ENCODE results near the gene LMNTD2. TPM values are rescaled to one million over a fixed set of nuclear protein-coding genes. Genes with fewer than 3 reads are reported as not detected.

LMNTD2 gene
- total RNA-seq, 1 experiment from 2014 or later, result 6.1 TPM

DNA sequence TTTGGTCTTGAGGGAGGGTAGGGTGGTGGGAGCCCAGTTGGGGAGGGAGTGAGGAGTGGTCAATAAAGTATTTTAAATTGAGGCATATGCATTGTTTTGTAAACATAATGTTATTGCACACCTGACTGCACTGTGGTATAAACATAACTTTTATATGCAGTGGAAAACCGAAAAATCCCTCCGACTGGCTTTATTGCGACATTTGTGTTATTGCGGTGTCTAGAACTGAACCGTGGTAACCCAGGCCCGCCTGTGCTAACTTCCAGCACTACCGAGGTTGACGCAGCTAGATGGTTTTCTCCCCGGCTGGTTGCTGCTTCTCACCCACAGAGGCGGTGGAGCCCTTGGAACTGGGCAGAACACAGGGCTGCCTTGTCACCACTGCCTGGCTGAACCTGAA lies 45.9 kb downstream of the LMNTD2 start:
- intact Hi-C loops (cut with micrococcal nuclease), result loop anchor here (5.0 kb wide), 1 partner anchor 122 kb away; the partner anchor contains the start of gene PKP3
- CTCF ChIA-PET, result interaction anchor here (0.7 kb wide), 2 partner anchors 104 to 280 kb away, joined by 3 read pairs; no protein-coding TSS in a partner anchor

DNA sequence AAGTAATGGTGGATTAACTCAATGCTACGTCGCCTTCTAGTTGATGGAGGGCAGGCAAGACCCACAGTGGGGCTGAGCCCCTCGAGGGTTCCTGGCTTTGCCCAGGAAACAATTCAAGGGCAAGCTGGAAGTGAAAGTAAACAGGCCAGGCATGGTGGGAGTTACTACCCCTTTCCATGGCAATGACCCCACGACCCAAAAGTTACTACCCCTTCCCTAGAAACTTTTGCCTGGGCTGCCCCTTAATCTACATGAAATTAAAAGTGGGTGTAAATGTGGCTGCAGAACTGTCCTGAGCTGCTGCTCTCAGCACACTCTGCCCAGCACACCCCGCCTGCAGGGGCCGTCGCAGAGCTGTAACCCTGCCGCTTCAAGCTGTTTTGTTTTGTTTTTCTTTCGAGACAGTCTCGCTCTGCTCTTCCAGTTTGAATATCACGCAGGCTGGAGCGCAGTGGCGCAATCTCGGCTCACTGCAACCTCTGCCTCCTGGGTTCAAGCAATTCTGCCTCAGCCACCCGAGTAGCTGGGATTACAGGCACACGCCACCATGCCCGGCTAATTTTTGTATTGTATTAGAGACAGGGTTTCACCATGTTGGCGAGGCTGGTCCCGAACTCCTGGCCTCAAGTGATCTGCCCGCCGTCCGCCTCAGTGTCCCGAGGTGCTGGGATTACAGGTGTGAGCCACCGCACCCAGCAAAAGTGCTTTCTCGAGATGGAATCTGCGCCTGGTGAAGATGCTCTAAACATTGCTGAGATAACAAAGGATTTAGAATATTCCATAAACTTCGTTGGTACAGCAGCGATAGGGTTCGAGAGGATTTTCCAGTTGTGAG lies 47.6 kb downstream of the LMNTD2 start:
- no peak overlapping the region for H3K27ac Mint-ChIP-seq (ENCODE audit: low read depth, unreplicated experiment)
- no TSS peak for BruUV-seq (replicated peaks)
- POLR2A ChIA-PET, result interaction anchor here (0.7 to 1.6 kb wide), 2 partner anchors 9 to 62 kb away, joined by 3 read pairs; no protein-coding TSS in a partner anchor
- TF ChIP-seq, protein P1, sequence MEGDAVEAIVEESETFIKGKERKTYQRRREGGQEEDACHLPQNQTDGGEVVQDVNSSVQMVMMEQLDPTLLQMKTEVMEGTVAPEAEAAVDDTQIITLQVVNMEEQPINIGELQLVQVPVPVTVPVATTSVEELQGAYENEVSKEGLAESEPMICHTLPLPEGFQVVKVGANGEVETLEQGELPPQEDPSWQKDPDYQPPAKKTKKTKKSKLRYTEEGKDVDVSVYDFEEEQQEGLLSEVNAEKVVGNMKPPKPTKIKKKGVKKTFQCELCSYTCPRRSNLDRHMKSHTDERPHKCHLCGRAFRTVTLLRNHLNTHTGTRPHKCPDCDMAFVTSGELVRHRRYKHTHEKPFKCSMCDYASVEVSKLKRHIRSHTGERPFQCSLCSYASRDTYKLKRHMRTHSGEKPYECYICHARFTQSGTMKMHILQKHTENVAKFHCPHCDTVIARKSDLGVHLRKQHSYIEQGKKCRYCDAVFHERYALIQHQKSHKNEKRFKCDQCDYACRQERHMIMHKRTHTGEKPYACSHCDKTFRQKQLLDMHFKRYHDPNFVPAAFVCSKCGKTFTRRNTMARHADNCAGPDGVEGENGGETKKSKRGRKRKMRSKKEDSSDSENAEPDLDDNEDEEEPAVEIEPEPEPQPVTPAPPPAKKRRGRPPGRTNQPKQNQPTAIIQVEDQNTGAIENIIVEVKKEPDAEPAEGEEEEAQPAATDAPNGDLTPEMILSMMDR (IDR thresholded peaks at IDR 0.05; ENCODE audit: unreplicated experiment), result no peak
- DNase-seq (ENCODE audit: unreplicated experiment), result no peak
- H3K4me3 Mint-ChIP-seq (ENCODE audit: unreplicated experiment), result no peak overlapping the region
- H3K4me1 Mint-ChIP-seq (ENCODE audit: insufficient read depth, unreplicated experiment), result peaks cover 10% of the 10 kb centered on the region
- intact Hi-C loops (cut with micrococcal nuclease), result no loop called here
- no peaks in the 10 kb centered on the region for H3K9me3 Mint-ChIP-seq (ENCODE audit: unreplicated experiment)
- CTCF ChIA-PET, result no interaction called here
- peaks cover 41% of the 10 kb centered on the region for H3K36me3 Mint-ChIP-seq (ENCODE audit: insufficient read depth, unreplicated experiment)
- H3K27me3 Mint-ChIP-seq (ENCODE audit: insufficient read depth, unreplicated experiment), result no peaks in the 10 kb centered on the region

More for the DNA sequence above, 45.9 kb downstream of the LMNTD2 start:
- DNase-seq (ENCODE audit: unreplicated experiment), result no peak
- Mint-ChIP-seq H3K36me3 (ENCODE audit: insufficient read depth, unreplicated experiment) (peaks cover 48% of the 10 kb centered on the region), H3K27me3 (ENCODE audit: insufficient read depth, unreplicated experiment) (no peaks in the 10 kb centered on the region), H3K4me1 (ENCODE audit: insufficient read depth, unreplicated experiment) (peaks cover 10% of the 10 kb centered on the region), H3K4me3 (ENCODE audit: unreplicated experiment) (peak overlapping the region; percentile 25), H3K9me3 (ENCODE audit: unreplicated experiment) (no peaks in the 10 kb centered on the region), H3K27ac (ENCODE audit: low read depth, unreplicated experiment) (peak overlapping the region; percentile 91)
- no TSS peak for BruUV-seq (replicated peaks)
- TF ChIP-seq, protein P1 (IDR thresholded peaks at IDR 0.05; ENCODE audit: unreplicated experiment), result no peak
- POLR2A ChIA-PET, result interaction anchor here (0.8 to 6.3 kb wide), 10 partner anchors 10 to 278 kb away, joined by 3 to 81 read pairs (median 4); partner anchors contain the start of genes PSMD13, PTDSS2, RNH1 and SIRT3

GRCh38 chr11:508956-509355 lies 51.6 kb downstream of the LMNTD2 start:
- Mint-ChIP-seq H3K4me1 (ENCODE audit: insufficient read depth, unreplicated experiment) (peaks cover 6% of the 10 kb centered on the region), H3K27ac (ENCODE audit: low read depth, unreplicated experiment) (no peak overlapping the region), H3K27me3 (ENCODE audit: insufficient read depth, unreplicated experiment) (no peaks in the 10 kb centered on the region), H3K4me3 (ENCODE audit: unreplicated experiment) (peak overlapping the region; percentile 95), H3K9me3 (ENCODE audit: unreplicated experiment) (no peaks in the 10 kb centered on the region), H3K36me3 (ENCODE audit: insufficient read depth, unreplicated experiment) (peaks cover 43% of the 10 kb centered on the region)
- intact Hi-C loops (cut with micrococcal nuclease), result no loop called here
- TF ChIP-seq, protein P1 (IDR thresholded peaks at IDR 0.05; ENCODE audit: unreplicated experiment), result no peak
- ChIA-PET CTCF (interaction anchor here (0.6 to 1.4 kb wide), 3 partner anchors 9 to 302 kb away, joined by 3 to 4 read pairs (median 3); no protein-coding TSS in a partner anchor), POLR2A (interaction anchor here (0.7 to 1.2 kb wide), 3 partner anchors 26 to 173 kb away, joined by 3 read pairs; partner anchors contain the start of gene HRAS)
- no peak for DNase-seq (ENCODE audit: unreplicated experiment)
- TSS peak; percentile 17 for BruUV-seq (replicated peaks)
